GM23248 (cell line): ENCODE data around the gene LSR.

Experiments used
- EZH2 ChIP-seq: fragments of 200-600 bp; sonication (generic); IDR thresholded peaks from 2 replicates; pipeline ENCODE4 v1.6.1; 2018; ENCODE audit warnings: antibody characterized with exemption, mild to moderate bottlenecking; ENCODE audit not compliant: insufficient read depth, poor library complexity, severe bottlenecking
- EZH2phosphoT487 ChIP-seq: fragments of 200-600 bp; sonication (generic); IDR thresholded peaks from 2 replicates; pipeline ENCODE4 v1.6.1; 2018; ENCODE audit warnings: antibody characterized with exemption, moderate library complexity, mild to moderate bottlenecking, low read depth; ENCODE audit not compliant: insufficient read depth

- TF ChIP-seq EZH2 (no peak), EZH2phosphoT487 (no peak)
Measured at GRCh38 chr19:35291916-35292315, 43.1 kb downstream of the LSR start, which contains the start of gene MAG.
